NCI-H1694 treated with DMSO at 0.1 percent for 48 hours (cell line): ENCODE measurements around the gene SUV39H1.
"Not testable (repeated sequence)": the region's sequence is repeated elsewhere in the genome, so short reads cannot be mapped to it uniquely, and the experiment has no call there.

Experiments
- DNase-seq: peaks from one replicate; lab custom pipeline; 2025; lab: John Stamatoyannopoulos, UW

The SUV39H1 gene

GRCh38 chrX:48688531-48689150, 7.9 kb upstream of the SUV39H1 start:
- no peak for DNase-seq

DNA sequence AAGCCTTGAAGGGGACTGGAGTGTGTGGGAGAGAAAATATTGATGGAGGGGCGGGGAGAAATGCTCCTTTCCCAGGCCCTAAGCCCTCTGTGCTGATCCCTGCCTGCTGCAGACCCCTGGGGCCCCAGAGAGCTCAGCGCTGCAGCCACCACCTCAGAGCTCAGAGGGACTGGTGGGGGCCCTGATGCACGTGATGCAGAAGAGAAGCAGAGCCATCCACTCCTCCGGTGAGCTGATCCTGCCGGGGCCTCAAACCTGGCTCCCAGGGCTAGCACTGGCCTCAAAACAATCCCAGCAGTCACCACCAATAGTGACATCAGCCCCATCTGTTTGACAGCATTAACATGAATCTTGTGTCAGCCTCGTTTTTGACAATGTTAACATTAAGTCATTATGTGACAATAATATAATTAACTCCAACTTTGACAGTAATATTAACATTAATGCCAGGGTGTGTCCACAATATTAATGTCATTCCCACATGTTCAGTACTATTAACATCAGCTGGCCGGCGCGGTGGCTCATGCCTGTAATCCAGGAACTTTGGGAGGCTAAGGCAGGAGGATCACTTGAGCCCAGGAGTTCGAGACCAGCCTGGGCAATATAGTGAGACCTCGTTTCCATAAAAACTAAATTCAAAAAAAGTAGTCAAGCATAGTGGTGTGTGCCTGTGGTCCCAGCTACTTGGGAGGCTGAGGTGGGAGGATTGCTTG, 7.2 kb upstream of the SUV39H1 start:
- no peak for DNase-seq

GRCh38 chrX:48691746-48692145, 4.8 kb upstream of the SUV39H1 start:
- not testable (repeated sequence) for DNase-seq

DNA sequence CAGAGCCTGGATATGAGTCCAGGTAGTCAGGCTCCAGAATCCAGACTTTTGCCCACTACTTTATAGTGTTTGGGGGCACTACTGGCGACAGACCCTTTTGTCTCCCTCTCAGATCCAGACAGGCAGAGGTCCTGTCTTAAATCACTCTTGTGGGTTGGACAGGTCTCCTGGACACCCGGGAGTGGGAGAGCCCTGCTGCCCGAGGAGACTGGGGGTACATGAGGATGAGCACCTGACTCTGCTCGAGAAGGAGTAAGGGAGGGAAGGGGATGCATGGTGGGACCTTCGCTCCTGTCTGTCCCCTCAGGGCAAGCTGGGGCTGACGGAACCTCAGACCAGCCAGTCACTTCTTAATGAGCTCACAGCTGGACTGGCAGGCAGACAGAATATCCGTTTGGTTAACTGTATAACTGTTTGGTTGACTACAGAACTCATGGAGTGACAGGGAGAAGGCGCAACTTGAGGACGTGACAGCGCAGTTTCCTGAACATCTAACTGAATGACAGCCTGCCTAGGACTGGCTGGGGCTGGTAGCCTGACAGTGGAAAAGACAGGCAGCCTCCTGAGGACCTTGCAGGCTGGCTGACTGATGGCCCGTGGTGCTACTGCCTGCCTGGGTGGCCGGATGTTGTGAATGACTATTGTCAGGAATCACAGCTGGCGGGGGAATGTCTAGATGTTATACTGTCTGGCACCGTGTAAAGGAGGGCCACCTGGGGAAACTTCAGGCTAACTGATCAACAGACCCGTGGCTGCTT, 1.6 kb upstream of the SUV39H1 start:
- DNase-seq, result no peak

GRCh38 chrX:48695534-48695896, 1.0 kb upstream of the SUV39H1 start:
- no peak for DNase-seq

DNA sequence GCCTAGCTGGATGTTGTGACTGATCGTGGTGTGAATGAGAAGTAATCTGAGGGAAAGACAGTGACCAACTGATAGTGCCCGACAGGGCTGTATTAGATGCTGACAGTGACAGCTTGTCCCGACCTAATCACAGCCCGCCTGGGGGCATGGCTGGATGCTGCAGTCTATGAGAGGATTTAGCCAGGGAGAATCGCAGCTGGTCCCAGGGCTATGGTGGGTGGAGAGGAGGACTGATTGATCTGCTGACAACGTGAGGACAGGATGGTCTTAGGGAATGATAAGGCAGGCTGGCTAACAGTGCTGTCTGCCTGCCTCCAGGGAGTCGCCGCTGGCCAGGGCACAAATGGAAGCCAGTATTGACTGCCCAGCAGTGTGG, 621 bp upstream of the SUV39H1 start:
- no peak for DNase-seq

GRCh38 chrX:48696909-48697727, 584 bp downstream of the SUV39H1 start:
- peak; percentile 28 for DNase-seq

- DNase-seq, result no peak
These were observed 1.8 kb downstream of the SUV39H1 start for GRCh38 chrX:48698306-48698705.

- DNase-seq, result no peak
These were observed 3.7 kb downstream of the SUV39H1 start for GRCh38 chrX:48700246-48700645.

DNA sequence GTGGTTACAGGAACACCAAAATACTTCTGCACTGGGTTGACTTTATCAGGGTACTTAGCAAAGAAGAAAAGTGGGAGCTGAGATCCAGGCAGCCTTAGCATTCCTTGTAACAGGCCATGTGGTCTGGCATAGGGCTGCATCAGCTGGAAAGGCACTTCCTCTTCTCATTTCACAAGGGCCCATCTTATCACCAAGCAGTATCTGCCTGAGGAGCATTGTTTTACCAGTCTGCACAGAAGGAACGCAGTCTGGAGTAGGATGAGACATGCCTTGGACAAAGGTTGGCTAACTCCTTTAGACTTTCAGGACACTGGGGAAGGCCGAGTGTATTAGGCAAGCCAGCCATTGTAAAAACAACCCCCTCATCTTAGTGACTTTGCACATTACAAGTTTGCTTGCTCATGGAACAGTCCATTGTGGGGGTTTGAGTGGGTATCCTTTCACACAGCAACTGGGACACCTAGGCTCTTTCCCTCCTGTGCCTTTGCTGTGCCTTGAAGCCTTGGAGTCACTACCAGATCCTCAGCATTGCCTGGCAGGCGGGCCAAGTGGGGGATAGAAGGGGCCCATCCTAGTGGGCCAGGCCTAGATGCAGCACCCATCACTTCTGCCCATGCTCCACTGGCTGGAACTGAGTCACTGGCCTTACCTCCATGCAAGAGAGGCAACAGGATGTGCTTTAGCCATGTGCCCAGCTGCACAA, 4.6 kb downstream of the SUV39H1 start:
- DNase-seq, result no peak

DNA sequence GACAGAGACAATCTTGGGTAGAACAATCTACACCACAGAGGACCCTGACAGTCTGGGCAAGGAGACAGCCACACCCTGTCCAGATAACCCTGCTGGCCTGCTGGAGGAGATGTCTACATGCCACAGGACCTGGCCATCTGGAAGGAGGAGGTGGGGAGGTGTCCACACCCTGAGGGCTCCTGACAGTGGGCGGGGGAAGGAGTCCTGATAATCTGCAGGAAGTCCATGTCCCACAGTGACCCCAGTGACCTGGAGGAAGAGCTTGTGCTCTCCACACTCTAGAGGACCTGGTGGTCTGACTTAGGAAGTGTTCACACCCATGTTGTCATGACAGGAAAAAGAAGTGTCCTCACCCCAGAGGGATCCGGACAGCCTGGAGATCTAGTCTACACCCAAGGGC, 5.5 kb downstream of the SUV39H1 start:
- no peak for DNase-seq

DNA sequence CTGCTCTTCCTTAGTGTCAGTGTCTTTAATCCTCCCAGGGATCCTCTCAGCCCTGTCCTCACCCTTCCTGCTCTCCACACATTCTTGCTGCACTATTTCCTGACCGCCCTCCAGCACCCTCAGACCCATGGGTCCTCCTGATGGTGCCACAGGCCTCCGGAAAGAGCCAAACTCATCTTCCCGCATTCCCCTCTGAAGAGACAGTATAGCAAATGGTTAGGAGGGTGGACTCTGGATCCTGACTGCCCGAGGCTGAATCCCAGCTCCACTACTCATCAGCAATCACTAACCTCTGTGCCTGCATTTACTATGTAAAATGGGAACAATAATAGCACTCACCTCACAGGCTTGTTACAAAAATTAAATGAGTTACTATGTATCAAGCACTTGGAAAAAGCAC, 6.2 kb downstream of the SUV39H1 start:
- no peak for DNase-seq

DNA sequence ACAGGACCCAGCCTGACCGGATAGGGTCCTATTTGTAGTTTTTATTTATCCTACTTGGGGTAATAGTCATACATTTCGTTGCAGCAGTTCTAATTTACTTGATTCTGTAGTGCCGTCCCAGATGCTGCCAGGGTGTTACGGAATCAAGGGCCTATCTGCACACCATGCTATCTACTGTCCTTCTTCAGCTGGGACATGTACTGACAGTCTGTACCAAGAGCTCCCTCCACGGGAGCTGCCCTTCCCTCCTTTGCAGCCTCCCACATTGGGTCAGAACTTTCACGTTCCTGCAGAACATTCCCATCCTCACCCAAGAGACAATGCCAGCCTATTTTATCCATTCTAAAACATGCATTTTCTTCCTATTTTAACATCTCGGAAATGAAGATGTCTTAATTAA, 6.7 kb downstream of the SUV39H1 start:
- no peak for DNase-seq

DNA sequence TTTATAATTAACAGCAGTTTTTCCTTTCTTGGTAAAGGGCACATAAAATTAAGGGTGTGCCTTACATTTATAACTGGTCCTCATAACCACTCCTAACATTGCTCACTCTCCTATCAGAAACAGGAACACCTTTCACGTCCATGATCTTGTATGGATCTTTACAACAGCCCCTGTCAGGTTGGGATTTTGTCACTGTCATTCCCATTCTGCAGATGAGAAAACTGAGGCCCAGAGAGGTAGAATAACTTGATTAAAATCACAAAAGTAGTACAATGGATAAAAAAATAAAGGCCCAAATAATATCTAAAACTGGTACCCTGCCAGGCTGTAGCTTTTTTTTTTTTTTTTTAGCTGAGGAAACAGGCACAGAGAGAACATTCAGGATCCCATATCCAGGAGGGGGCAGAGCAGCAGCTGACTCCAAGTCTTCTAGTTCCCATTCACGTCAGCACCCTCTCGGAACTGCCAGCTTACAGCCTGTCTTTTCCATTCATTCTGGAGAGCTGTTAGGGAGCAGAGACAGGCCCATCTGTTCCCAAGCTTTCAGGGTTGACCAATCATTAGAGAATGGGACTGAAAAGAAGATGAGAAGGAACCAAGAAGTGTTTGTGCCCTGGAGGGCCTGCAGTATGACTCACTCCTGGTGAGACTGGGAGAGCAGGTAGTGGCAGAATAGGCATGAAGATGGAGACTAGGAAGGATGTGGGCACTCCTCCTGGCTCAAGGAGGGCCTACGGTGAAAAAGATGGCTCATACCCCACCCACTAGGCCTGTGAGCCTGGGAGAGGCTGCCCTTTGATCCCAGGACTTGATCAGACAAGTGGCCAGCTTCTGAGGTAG, 7.3 kb downstream of the SUV39H1 start:
- no peak for DNase-seq

- no peak for DNase-seq
These were observed 9.3 kb downstream of the SUV39H1 start for GRCh38 chrX:48705871-48706270.

GRCh38 chrX:48709522-48710112, 13.1 kb downstream of the SUV39H1 start:
- no peak for DNase-seq

DNA sequence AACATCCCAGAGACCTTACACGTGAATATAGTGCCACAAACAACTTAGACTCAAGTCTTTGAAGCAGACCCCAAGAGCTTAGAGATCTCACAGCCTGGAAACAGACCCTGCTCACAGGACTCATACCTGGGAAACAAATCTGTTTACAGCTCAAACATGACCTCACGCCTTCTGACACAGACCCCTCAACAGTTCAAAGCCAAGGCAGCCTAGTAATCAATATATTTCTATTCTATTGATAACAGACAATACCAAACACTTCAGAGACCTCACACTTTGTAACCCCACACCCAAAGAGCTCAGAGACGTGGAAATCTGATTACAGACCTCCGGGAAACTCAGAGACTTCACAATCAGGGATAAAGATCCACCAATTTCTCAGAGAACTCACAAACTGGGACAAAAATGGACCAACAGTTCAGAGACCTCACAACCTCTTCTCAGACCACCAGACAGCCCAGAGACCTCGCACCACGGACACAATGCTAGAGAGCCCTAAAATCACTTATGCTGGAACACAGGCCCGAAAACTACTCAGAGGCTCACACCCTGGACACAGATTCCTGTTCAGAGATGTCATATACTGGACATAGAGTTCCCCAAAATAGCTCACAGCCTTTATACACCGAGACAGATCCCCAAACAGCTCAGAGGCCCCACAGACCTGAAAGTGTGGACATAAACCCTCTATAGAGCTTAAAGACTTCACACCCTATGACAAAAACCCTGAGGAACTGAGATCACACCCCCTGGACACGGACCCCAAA, 14.8 kb downstream of the SUV39H1 start:
- DNase-seq, result no peak

DNA sequence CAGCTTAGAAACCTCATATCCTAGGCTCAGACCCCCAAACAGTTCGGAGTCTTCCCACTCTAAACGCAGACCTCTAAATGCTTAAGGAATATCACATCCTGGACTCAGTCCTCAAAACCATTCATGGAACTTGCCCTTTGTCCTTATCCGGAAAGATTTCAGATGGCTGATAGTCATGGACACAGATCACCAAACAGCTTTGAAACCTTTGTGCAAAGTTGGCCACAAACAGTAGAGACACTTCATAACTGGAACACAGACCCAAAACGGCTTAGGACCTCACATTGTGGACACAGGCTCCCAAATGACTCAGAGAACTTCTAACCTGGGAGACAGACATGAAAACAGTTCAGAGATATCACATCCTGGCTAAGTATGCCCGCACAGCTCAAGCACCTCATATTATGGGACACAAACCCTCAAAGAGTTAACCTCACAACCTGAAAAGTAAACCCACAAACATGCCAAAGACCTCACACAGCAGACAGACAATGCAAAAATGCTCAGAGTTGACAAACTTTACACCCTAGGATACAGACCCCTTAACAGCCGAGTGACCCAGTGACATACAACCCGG, 15.5 kb downstream of the SUV39H1 start:
- no peak for DNase-seq

DNA sequence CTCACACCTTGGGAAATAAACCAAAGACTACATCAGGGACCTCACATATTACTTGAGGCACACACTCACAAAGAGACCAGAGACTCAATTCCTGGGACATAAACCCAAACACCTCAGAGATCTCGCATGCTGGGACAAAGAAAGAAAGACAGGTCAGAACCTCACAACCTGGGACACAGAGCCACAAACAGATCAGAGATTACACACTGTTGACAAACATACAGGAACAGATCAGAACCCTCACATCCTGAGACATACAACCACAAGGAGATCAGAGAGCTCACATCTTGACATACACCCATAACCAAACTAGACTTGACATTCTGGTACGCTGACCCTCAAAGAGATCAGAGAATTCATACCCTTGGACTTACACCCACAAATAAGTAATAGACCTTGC, 17.3 kb downstream of the SUV39H1 start:
- DNase-seq, result no peak
